Measurements from ENCODE around the gene TENM3. TPM values are rescaled to one million over a fixed set of nuclear protein-coding genes. Genes with fewer than 3 reads are reported as not detected.

TENM3 gene
- total RNA-seq, 1 donor from 2014 or later: not detected

GRCh38 chr4:182248295-182248694 is 5.1 kb downstream of the TENM3 start:
- Mint-ChIP-seq H3K9me3 (peaks cover 13% of the 10 kb centered on the region), H3K27me3 (ENCODE audit: insufficient read depth) (no peaks in the 10 kb centered on the region), H3K4me3 (no peak overlapping the region), H3K4me1 (ENCODE audit: low read depth) (no peaks in the 10 kb centered on the region), H3K27ac (no peak overlapping the region), H3K36me3 (ENCODE audit: low read depth) (no peaks in the 10 kb centered on the region)
- intact Hi-C loops (cut with micrococcal nuclease): no loop called here
- DNase-seq (ENCODE audit: low spot score): no peak

GRCh38 chr4:182250446-182250845 is 7.2 kb downstream of the TENM3 start:
- no peak overlapping the region for H3K27ac Mint-ChIP-seq
- H3K4me1 Mint-ChIP-seq (ENCODE audit: low read depth): no peaks in the 10 kb centered on the region
- no peak overlapping the region for H3K4me3 Mint-ChIP-seq
- intact Hi-C loops (cut with micrococcal nuclease): no loop called here
- no peak for DNase-seq (ENCODE audit: low spot score)
- H3K9me3 Mint-ChIP-seq: peaks cover 11% of the 10 kb centered on the region
- H3K36me3 Mint-ChIP-seq (ENCODE audit: low read depth): no peaks in the 10 kb centered on the region
- no peaks in the 10 kb centered on the region for H3K27me3 Mint-ChIP-seq (ENCODE audit: insufficient read depth)

GRCh38 chr4:182251116-182251515 is 7.9 kb downstream of the TENM3 start:
- no peak for DNase-seq (ENCODE audit: low spot score)
- no peaks in the 10 kb centered on the region for H3K4me1 Mint-ChIP-seq (ENCODE audit: low read depth)
- no peaks in the 10 kb centered on the region for H3K27me3 Mint-ChIP-seq (ENCODE audit: insufficient read depth)
- no peaks in the 10 kb centered on the region for H3K36me3 Mint-ChIP-seq (ENCODE audit: low read depth)
- intact Hi-C loops (cut with micrococcal nuclease): no loop called here
- peaks cover 8% of the 10 kb centered on the region for H3K9me3 Mint-ChIP-seq
- no peak overlapping the region for H3K27ac Mint-ChIP-seq
- H3K4me3 Mint-ChIP-seq: no peak overlapping the region

- no peak for DNase-seq (ENCODE audit: low spot score)
- Mint-ChIP-seq H3K4me1 (ENCODE audit: low read depth) (no peaks in the 10 kb centered on the region), H3K9me3 (peaks cover 3% of the 10 kb centered on the region), H3K36me3 (ENCODE audit: low read depth) (no peaks in the 10 kb centered on the region), H3K27me3 (ENCODE audit: insufficient read depth) (no peaks in the 10 kb centered on the region), H3K4me3 (no peak overlapping the region), H3K27ac (no peak overlapping the region)
- intact Hi-C loops (cut with micrococcal nuclease): no loop called here
These were observed 9.0 kb downstream of the TENM3 start for GRCh38 chr4:182252220-182252619.

GRCh38 chr4:182254026-182254780 is 11.0 kb downstream of the TENM3 start:
- no peaks in the 10 kb centered on the region for H3K27me3 Mint-ChIP-seq (ENCODE audit: insufficient read depth)

GRCh38 chr4:182255441-182256190 is 12.4 kb downstream of the TENM3 start:
- Mint-ChIP-seq H3K4me1 (ENCODE audit: low read depth) (no peaks in the 10 kb centered on the region), H3K4me3 (no peak overlapping the region), H3K9me3 (peaks cover 4% of the 10 kb centered on the region), H3K27me3 (ENCODE audit: insufficient read depth) (no peaks in the 10 kb centered on the region), H3K36me3 (ENCODE audit: low read depth) (no peaks in the 10 kb centered on the region), H3K27ac (no peak overlapping the region)
- no peak for DNase-seq (ENCODE audit: low spot score)
- intact Hi-C loops (cut with micrococcal nuclease): no loop called here

More at GRCh38 chr4:182254026-182254780, 11.0 kb downstream of the TENM3 start:
- no peak for DNase-seq (ENCODE audit: low spot score)
- intact Hi-C loops (cut with micrococcal nuclease): no loop called here
- Mint-ChIP-seq H3K4me3 (no peak overlapping the region), H3K9me3 (peaks cover 4% of the 10 kb centered on the region), H3K27ac (no peak overlapping the region), H3K4me1 (ENCODE audit: low read depth) (no peaks in the 10 kb centered on the region), H3K36me3 (ENCODE audit: low read depth) (no peaks in the 10 kb centered on the region)

GRCh38 chr4:182257016-182257415 is 13.8 kb downstream of the TENM3 start:
- Mint-ChIP-seq H3K27ac (no peak overlapping the region), H3K36me3 (ENCODE audit: low read depth) (no peaks in the 10 kb centered on the region), H3K4me1 (ENCODE audit: low read depth) (no peaks in the 10 kb centered on the region), H3K27me3 (ENCODE audit: insufficient read depth) (no peaks in the 10 kb centered on the region), H3K9me3 (peaks cover 4% of the 10 kb centered on the region), H3K4me3 (no peak overlapping the region)
- no peak for DNase-seq (ENCODE audit: low spot score)
- intact Hi-C loops (cut with micrococcal nuclease): no loop called here

GRCh38 chr4:182257503-182257902 is 14.3 kb downstream of the TENM3 start:
- H3K9me3 Mint-ChIP-seq: peaks cover 4% of the 10 kb centered on the region
- no peak for DNase-seq (ENCODE audit: low spot score)
- intact Hi-C loops (cut with micrococcal nuclease): no loop called here
- H3K27me3 Mint-ChIP-seq (ENCODE audit: insufficient read depth): no peaks in the 10 kb centered on the region
- H3K4me1 Mint-ChIP-seq (ENCODE audit: low read depth): no peaks in the 10 kb centered on the region
- no peak overlapping the region for H3K27ac Mint-ChIP-seq
- no peak overlapping the region for H3K4me3 Mint-ChIP-seq
- H3K36me3 Mint-ChIP-seq (ENCODE audit: low read depth): no peaks in the 10 kb centered on the region

GRCh38 chr4:182258441-182259000 is 15.3 kb downstream of the TENM3 start:
- Mint-ChIP-seq H3K36me3 (ENCODE audit: low read depth) (no peaks in the 10 kb centered on the region), H3K27ac (no peak overlapping the region), H3K27me3 (ENCODE audit: insufficient read depth) (no peaks in the 10 kb centered on the region), H3K4me1 (ENCODE audit: low read depth) (no peaks in the 10 kb centered on the region), H3K4me3 (no peak overlapping the region), H3K9me3 (peaks cover 4% of the 10 kb centered on the region)
- DNase-seq (ENCODE audit: low spot score): no peak
- intact Hi-C loops (cut with micrococcal nuclease): no loop called here

GRCh38 chr4:182261651-182262223 is 18.5 kb downstream of the TENM3 start:
- Mint-ChIP-seq H3K27me3 (ENCODE audit: insufficient read depth) (no peaks in the 10 kb centered on the region), H3K27ac (no peak overlapping the region), H3K36me3 (ENCODE audit: low read depth) (no peaks in the 10 kb centered on the region), H3K4me3 (no peak overlapping the region), H3K9me3 (peaks cover 4% of the 10 kb centered on the region), H3K4me1 (ENCODE audit: low read depth) (no peaks in the 10 kb centered on the region)
- no peak for DNase-seq (ENCODE audit: low spot score)
- intact Hi-C loops (cut with micrococcal nuclease): no loop called here

- no peak for DNase-seq (ENCODE audit: low spot score)
- intact Hi-C loops (cut with micrococcal nuclease): no loop called here
- Mint-ChIP-seq H3K4me3 (no peak overlapping the region), H3K27me3 (ENCODE audit: insufficient read depth) (no peaks in the 10 kb centered on the region), H3K4me1 (ENCODE audit: low read depth) (no peaks in the 10 kb centered on the region), H3K27ac (no peak overlapping the region), H3K36me3 (ENCODE audit: low read depth) (no peaks in the 10 kb centered on the region), H3K9me3 (no peaks in the 10 kb centered on the region)
These were observed 20.4 kb downstream of the TENM3 start for GRCh38 chr4:182263562-182263961.

- H3K36me3 Mint-ChIP-seq (ENCODE audit: low read depth): no peaks in the 10 kb centered on the region
- no peak overlapping the region for H3K4me3 Mint-ChIP-seq
- H3K27me3 Mint-ChIP-seq (ENCODE audit: insufficient read depth): no peaks in the 10 kb centered on the region
- intact Hi-C loops (cut with micrococcal nuclease): no loop called here
- peaks cover 3% of the 10 kb centered on the region for H3K9me3 Mint-ChIP-seq
- no peak for DNase-seq (ENCODE audit: low spot score)
- H3K4me1 Mint-ChIP-seq (ENCODE audit: low read depth): no peaks in the 10 kb centered on the region
- H3K27ac Mint-ChIP-seq: no peak overlapping the region
These were observed 21.0 kb downstream of the TENM3 start for GRCh38 chr4:182264139-182264752.

GRCh38 chr4:182265881-182266280 is 22.7 kb downstream of the TENM3 start:
- intact Hi-C loops (cut with micrococcal nuclease): no loop called here

More at GRCh38 chr4:182265881-182266280, 22.7 kb downstream of the TENM3 start:
- no peak overlapping the region for H3K27ac Mint-ChIP-seq
- no peaks in the 10 kb centered on the region for H3K36me3 Mint-ChIP-seq (ENCODE audit: low read depth)
- no peaks in the 10 kb centered on the region for H3K27me3 Mint-ChIP-seq (ENCODE audit: insufficient read depth)
- no peaks in the 10 kb centered on the region for H3K4me1 Mint-ChIP-seq (ENCODE audit: low read depth)
- DNase-seq (ENCODE audit: low spot score): no peak
- H3K4me3 Mint-ChIP-seq: no peak overlapping the region
- H3K9me3 Mint-ChIP-seq: peaks cover 3% of the 10 kb centered on the region
